SW 1271 (cell line): ENCODE data around the gene BSND.

ENCODE experiments used
- DNase-seq, 2 experiments: peaks; one replicate each; lab custom pipeline; 2025; lab: John Stamatoyannopoulos, UW

Gene BSND

GRCh38 chr1:55061000-55061705, 62.4 kb downstream of the BSND start:
- no peak for DNase-seq
